Measurements from ENCODE around the gene DISC1. TPM values are rescaled to one million over a fixed set of nuclear protein-coding genes. Genes with fewer than 3 reads are reported as not detected.
"Not testable (repeated sequence)": the region's sequence is repeated elsewhere in the genome, so short reads cannot be mapped to it uniquely, and the experiment has no call there.

The DISC1 gene
- total RNA-seq, 1 donor from 2014 or later = 4.7 TPM

GRCh38 chr1:231632119-231632518 lies 5.5 kb downstream of the DISC1 start:
- no peak overlapping the region for H3K27ac Mint-ChIP-seq
- DNase-seq (ENCODE audit: extremely low spot score, unreplicated experiment) = no peak
- no peak for TF ChIP-seq CTCF (conservative IDR thresholded peaks at IDR 0.05)
- H3K4me1 Mint-ChIP-seq (ENCODE audit: unreplicated experiment) = peaks cover 18% of the 10 kb centered on the region
- H3K27me3 Mint-ChIP-seq = no peaks in the 10 kb centered on the region
- H3K36me3 Mint-ChIP-seq = no peaks in the 10 kb centered on the region
- H3K4me3 Mint-ChIP-seq = no peak overlapping the region
- no peaks in the 10 kb centered on the region for H3K9me3 Mint-ChIP-seq

- H3K4me1 Mint-ChIP-seq (ENCODE audit: unreplicated experiment) = peaks cover 14% of the 10 kb centered on the region
- peaks cover 3% of the 10 kb centered on the region for H3K36me3 Mint-ChIP-seq
- H3K4me3 Mint-ChIP-seq = no peak overlapping the region
- DNase-seq (ENCODE audit: extremely low spot score, unreplicated experiment) = no peak
- no peak overlapping the region for H3K27ac Mint-ChIP-seq
- H3K9me3 Mint-ChIP-seq = no peaks in the 10 kb centered on the region
- H3K27me3 Mint-ChIP-seq = no peaks in the 10 kb centered on the region
- no peak for TF ChIP-seq CTCF (conservative IDR thresholded peaks at IDR 0.05)
Measured at GRCh38 chr1:231634323-231635013, 7.9 kb downstream of the DISC1 start.

- Mint-ChIP-seq H3K36me3 (peaks cover 3% of the 10 kb centered on the region), H3K4me3 (no peak overlapping the region), H3K27ac (no peak overlapping the region), H3K9me3 (no peaks in the 10 kb centered on the region), H3K4me1 (ENCODE audit: unreplicated experiment) (peaks cover 20% of the 10 kb centered on the region), H3K27me3 (peaks cover 3% of the 10 kb centered on the region)
- no peak for TF ChIP-seq CTCF (conservative IDR thresholded peaks at IDR 0.05)
- no peak for DNase-seq (ENCODE audit: extremely low spot score, unreplicated experiment)
Measured at GRCh38 chr1:231636157-231636556, 9.6 kb downstream of the DISC1 start.

DNA sequence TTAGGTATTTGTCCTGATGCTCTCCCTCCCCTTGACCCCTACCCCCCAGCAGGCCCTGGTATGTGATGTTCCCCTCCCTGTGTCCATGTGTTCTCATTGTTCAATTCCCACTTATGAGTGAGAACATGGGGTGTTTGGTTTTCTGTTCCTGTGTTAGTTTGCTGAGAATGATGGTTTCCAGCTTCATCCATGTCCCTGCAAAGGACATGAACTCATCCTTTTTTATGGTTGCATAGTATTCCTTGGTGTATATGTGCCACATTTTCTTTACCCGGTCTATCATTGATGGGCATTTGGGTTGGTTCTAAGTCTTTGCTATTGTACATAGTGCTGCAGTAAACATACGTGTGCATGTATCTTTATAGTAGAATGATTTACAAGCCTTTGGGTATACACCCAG lies 10.3 kb downstream of the DISC1 start:
- H3K36me3 Mint-ChIP-seq; H3K27me3 Mint-ChIP-seq; H3K9me3 Mint-ChIP-seq; H3K4me3 Mint-ChIP-seq; DNase-seq (ENCODE audit: extremely low spot score, unreplicated experiment); H3K27ac Mint-ChIP-seq: not testable (repeated sequence)
- peaks cover 20% of the 10 kb centered on the region for H3K4me1 Mint-ChIP-seq (ENCODE audit: unreplicated experiment)

- H3K36me3 Mint-ChIP-seq = peaks cover 3% of the 10 kb centered on the region
- H3K4me1 Mint-ChIP-seq (ENCODE audit: unreplicated experiment) = peaks cover 17% of the 10 kb centered on the region
- H3K27ac Mint-ChIP-seq = no peak overlapping the region
- H3K9me3 Mint-ChIP-seq = no peaks in the 10 kb centered on the region
- no peak for TF ChIP-seq CTCF (conservative IDR thresholded peaks at IDR 0.05)
- no peak for DNase-seq (ENCODE audit: extremely low spot score, unreplicated experiment)
- H3K4me3 Mint-ChIP-seq = no peak overlapping the region
- H3K27me3 Mint-ChIP-seq = peaks cover 3% of the 10 kb centered on the region
Measured at GRCh38 chr1:231638647-231639046, 12.1 kb downstream of the DISC1 start.

DNA sequence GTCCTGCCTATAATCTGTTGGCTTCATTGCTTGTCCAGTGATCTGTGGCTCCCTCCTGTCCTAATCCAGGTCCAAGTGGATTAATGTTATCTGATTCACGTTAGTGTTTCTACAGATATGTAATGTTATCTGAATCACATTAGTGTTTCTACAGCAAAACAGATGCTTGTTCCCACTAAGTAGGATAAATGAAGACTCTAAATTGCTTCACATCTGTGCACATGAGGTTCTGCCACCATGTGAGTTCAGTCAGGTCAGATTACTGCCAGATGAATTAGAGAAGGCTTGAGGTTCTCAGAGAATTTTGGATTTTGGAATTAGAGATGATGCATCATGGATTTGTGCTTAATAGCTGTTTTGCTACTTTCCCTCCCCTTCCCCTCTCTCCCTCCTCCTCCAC lies 13.2 kb downstream of the DISC1 start:
- Mint-ChIP-seq H3K27me3 (peaks cover 3% of the 10 kb centered on the region), H3K4me3 (no peak overlapping the region), H3K4me1 (ENCODE audit: unreplicated experiment) (peaks cover 12% of the 10 kb centered on the region), H3K27ac (no peak overlapping the region), H3K36me3 (peaks cover 3% of the 10 kb centered on the region), H3K9me3 (no peaks in the 10 kb centered on the region)
- DNase-seq (ENCODE audit: extremely low spot score, unreplicated experiment) = no peak
- TF ChIP-seq CTCF (conservative IDR thresholded peaks at IDR 0.05) = no peak

GRCh38 chr1:231641444-231641843 lies 14.9 kb downstream of the DISC1 start:
- H3K27ac Mint-ChIP-seq; H3K9me3 Mint-ChIP-seq; H3K4me3 Mint-ChIP-seq; H3K27me3 Mint-ChIP-seq; DNase-seq (ENCODE audit: extremely low spot score, unreplicated experiment); H3K36me3 Mint-ChIP-seq: not testable (repeated sequence)
- peaks cover 12% of the 10 kb centered on the region for H3K4me1 Mint-ChIP-seq (ENCODE audit: unreplicated experiment)

GRCh38 chr1:231642061-231642460 lies 15.5 kb downstream of the DISC1 start:
- H3K36me3 Mint-ChIP-seq; DNase-seq (ENCODE audit: extremely low spot score, unreplicated experiment); H3K4me3 Mint-ChIP-seq; H3K9me3 Mint-ChIP-seq; H3K27me3 Mint-ChIP-seq; H3K27ac Mint-ChIP-seq: not testable (repeated sequence)
- peaks cover 12% of the 10 kb centered on the region for H3K4me1 Mint-ChIP-seq (ENCODE audit: unreplicated experiment)
